Heart left ventricle (tissue), 13 donors: Measurements from ENCODE around the gene PARD6G.

Experiments used
- POLR2A ChIP-seq, 2 donors: fragments of 450-650 bp; IDR thresholded peaks; one replicate each; pipeline ENCODE4 v1.6.1; 2017; ENCODE audit warnings: antibody characterized with exemption in 2 of 2, mild to moderate bottlenecking in 2 of 2, moderate library complexity in 2 of 2
- TF ChIP-seq, protein P1 (sequence below), 12 donors: fragments of 200-600 bp; sonication (generic) in 4 of 12; IDR thresholded peaks; one replicate each; pipeline versions ENCODE4 v1.5.0 to v1.8.0; 2018 to 2022; ENCODE audit warnings: antibody characterized with exemption in 12 of 12, mild to moderate bottlenecking in 5 of 12
- donor health status: ischemic (EF 13 %, LVEDD 7.1; RV severe dilation, severe dysfunction).
- donor health status: DM: no; HTN: yes; CAD: no.
- donor health status: DM: no; HTN: no; CAD: no.
- donor health status: ischemic (EF 25% LVEDD 6.9; RV normal size, moderate dysfunction).
- donor health status: ischemic (EF 25% LVEDD 5.7; RV mildly dilated, moderate dysfunction).
- donor health status: ischemic (EF 35%, LVEDD 5.7; RV mildly dilated, moderate dysfunction).
- donor health status: nonischemic (EF 11% LVEDD 7.7; RV severe dilation, severe dysfunction).
- donor health status: DM: yes; HTN: yes; CAD: no.
- donor health status: PGD.
- donor health status: ischemic (EF 29% LVEDD 5.4; RV normal size, mild dysfunction).
- donor health status: nonischemic (EF 23%, LVEDD 6.1; RV moderate dilation, normal function).

DNA sequence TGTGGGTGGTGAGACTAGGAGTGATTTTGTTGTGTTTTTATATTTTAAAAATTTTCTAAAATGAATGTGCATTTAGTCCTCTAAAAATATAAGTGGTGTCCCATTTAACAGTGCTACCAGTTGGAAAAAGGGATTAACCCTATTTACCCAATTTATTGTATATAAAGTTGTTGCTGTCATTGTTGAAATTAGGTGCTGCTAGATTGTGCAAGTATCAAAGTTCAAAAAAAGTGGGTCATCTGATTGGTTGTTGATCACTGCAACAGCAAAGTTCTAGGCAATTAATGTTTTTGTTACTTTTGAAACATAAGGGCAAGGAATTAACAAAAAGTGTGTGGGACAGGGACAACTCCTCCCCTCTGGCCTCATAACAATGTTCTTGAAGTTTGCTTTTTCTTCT lies 97.6 kb downstream of the PARD6G start:
- TF ChIP-seq POLR2A (IDR thresholded peaks at IDR 0.05), result no peak
- TF ChIP-seq, protein P1, sequence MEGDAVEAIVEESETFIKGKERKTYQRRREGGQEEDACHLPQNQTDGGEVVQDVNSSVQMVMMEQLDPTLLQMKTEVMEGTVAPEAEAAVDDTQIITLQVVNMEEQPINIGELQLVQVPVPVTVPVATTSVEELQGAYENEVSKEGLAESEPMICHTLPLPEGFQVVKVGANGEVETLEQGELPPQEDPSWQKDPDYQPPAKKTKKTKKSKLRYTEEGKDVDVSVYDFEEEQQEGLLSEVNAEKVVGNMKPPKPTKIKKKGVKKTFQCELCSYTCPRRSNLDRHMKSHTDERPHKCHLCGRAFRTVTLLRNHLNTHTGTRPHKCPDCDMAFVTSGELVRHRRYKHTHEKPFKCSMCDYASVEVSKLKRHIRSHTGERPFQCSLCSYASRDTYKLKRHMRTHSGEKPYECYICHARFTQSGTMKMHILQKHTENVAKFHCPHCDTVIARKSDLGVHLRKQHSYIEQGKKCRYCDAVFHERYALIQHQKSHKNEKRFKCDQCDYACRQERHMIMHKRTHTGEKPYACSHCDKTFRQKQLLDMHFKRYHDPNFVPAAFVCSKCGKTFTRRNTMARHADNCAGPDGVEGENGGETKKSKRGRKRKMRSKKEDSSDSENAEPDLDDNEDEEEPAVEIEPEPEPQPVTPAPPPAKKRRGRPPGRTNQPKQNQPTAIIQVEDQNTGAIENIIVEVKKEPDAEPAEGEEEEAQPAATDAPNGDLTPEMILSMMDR (IDR thresholded peaks at IDR 0.05), result no peak
